Measurements from ENCODE around the gene TMC3. TPM values are rescaled to one million over a fixed set of nuclear protein-coding genes. Genes with fewer than 3 reads are reported as not detected.

TMC3 gene
- polyA plus RNA-seq, 2 of the 4 experiments (the other 2 are of a cell fraction): not detected

- DNase-seq (ENCODE audit: low read depth in 1 of 2, low spot score in 1 of 2): no peak
- ChIA-PET CTCF (interaction anchor here (1.2 to 2.3 kb wide), 3 partner anchors 97 to 266 kb away, joined by 4 to 6 read pairs (median 5); no protein-coding TSS in a partner anchor), POLR2A (no interaction called here)
- 43% methylated on average over 3 of the region's 3 CpGs for WGBS (ENCODE audit: missing lambda C conversion rate)
- H3K4me1 ChIP-seq: no peaks in the 10 kb centered on the region
- no peak overlapping the region for H3K4me2 ChIP-seq
- TF ChIP-seq SMC3 (IDR thresholded peaks at IDR 0.05) (no peak), FOXS1 (CRISPR knock-in tag; IDR thresholded peaks at IDR 0.05) (no peak), RNF2 (IDR thresholded peaks at IDR 0.05; ENCODE audit: borderline replicate concordance, low read depth) (no peak), ZFP36 (IDR thresholded peaks at IDR 0.05; ENCODE audit: borderline replicate concordance, partially characterized antibody) (no peak), MYC (IDR thresholded peaks at IDR 0.05; ENCODE audit: borderline replicate concordance, low read length) (no peak), CHD2 (IDR thresholded peaks at IDR 0.05; ENCODE audit: low read length, partially characterized antibody) (no peak), HOXB13 (CRISPR knock-in tag; IDR thresholded peaks at IDR 0.05; ENCODE audit: low read depth) (no peak), FOSL2 (IDR thresholded peaks at IDR 0.05) (no peak), FOSL2 (CRISPR knock-in tag; IDR thresholded peaks at IDR 0.05) (no peak), HOXB5 (CRISPR knock-in tag; IDR thresholded peaks at IDR 0.05) (no peak), KDM5A (IDR thresholded peaks at IDR 0.05) (no peak), NFE2L2 (conservative IDR thresholded peaks at IDR 0.05; ENCODE audit: low read length) (no peak), HDAC2 (IDR thresholded peaks at IDR 0.05) (no peak), ZSCAN20 (CRISPR knock-in tag; IDR thresholded peaks at IDR 0.05) (no peak), ATOH8 (CRISPR knock-in tag; IDR thresholded peaks at IDR 0.05; ENCODE audit: low read depth) (no peak), BHLHE40 (IDR thresholded peaks at IDR 0.05; ENCODE audit: low read depth, low read length) (no peak), ELK1 (IDR thresholded peaks at IDR 0.05; ENCODE audit: low read depth, low read length) (no peak), CBX8 (IDR thresholded peaks at IDR 0.05) (no peak)
- TF ChIP-seq, protein P1, sequence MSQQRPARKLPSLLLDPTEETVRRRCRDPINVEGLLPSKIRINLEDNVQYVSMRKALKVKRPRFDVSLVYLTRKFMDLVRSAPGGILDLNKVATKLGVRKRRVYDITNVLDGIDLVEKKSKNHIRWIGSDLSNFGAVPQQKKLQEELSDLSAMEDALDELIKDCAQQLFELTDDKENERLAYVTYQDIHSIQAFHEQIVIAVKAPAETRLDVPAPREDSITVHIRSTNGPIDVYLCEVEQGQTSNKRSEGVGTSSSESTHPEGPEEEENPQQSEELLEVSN (IDR thresholded peaks at IDR 0.05; ENCODE audit: borderline replicate concordance, low read depth): no peak
- TF ChIP-seq, protein P2, sequence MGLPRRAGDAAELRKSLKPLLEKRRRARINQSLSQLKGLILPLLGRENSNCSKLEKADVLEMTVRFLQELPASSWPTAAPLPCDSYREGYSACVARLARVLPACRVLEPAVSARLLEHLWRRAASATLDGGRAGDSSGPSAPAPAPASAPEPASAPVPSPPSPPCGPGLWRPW (IDR thresholded peaks at IDR 0.05): no peak
- TF ChIP-seq, protein P3, sequence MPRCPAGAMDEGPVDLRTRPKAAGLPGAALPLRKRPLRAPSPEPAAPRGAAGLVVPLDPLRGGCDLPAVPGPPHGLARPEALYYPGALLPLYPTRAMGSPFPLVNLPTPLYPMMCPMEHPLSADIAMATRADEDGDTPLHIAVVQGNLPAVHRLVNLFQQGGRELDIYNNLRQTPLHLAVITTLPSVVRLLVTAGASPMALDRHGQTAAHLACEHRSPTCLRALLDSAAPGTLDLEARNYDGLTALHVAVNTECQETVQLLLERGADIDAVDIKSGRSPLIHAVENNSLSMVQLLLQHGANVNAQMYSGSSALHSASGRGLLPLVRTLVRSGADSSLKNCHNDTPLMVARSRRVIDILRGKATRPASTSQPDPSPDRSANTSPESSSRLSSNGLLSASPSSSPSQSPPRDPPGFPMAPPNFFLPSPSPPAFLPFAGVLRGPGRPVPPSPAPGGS (IDR thresholded peaks at IDR 0.05): no peak
- no peak for ATAC-seq
- H3K27ac ChIP-seq: no peak overlapping the region
- H3K4me3 ChIP-seq: no peak overlapping the region
- FAIRE-seq: no peak
- no peaks in the 10 kb centered on the region for H3K9me3 ChIP-seq
Measured at GRCh38 chr15:81372575-81372974, 1.4 kb downstream of the TMC3 start.

GRCh38 chr15:81363718-81364500 is 10.1 kb downstream of the TMC3 start:
- Histone ChIP-seq H3K9me3 (no peaks in the 10 kb centered on the region), H3K4me2 (no peak overlapping the region), H3K4me1 (no peaks in the 10 kb centered on the region), H3K27ac (no peak overlapping the region), H3K4me3 (no peak overlapping the region)
- FAIRE-seq (no peak), ATAC-seq (no peak), DNase-seq (ENCODE audit: low read depth in 1 of 2, low spot score in 1 of 2) (no peak)
- ChIA-PET CTCF (no interaction called here), POLR2A (no interaction called here)
- 40% methylated on average over 5 of the region's 5 CpGs for WGBS (ENCODE audit: missing lambda C conversion rate)
- TF ChIP-seq CHD4 (IDR thresholded peaks at IDR 0.05; ENCODE audit: borderline replicate concordance) (no peak), TFCP2L1 (CRISPR knock-in tag; IDR thresholded peaks at IDR 0.05) (no peak), SMC3 (IDR thresholded peaks at IDR 0.05) (no peak)
